A204.1 (cell line): Measurements from ENCODE around the gene NDUFS6.

Source experiments
- FAIRE-seq: peaks from 2 replicates; lab custom pipeline; 2012; peaks lifted over from hg19 to GRCh38; lab: Jason Lieb, UNC

Gene NDUFS6

DNA sequence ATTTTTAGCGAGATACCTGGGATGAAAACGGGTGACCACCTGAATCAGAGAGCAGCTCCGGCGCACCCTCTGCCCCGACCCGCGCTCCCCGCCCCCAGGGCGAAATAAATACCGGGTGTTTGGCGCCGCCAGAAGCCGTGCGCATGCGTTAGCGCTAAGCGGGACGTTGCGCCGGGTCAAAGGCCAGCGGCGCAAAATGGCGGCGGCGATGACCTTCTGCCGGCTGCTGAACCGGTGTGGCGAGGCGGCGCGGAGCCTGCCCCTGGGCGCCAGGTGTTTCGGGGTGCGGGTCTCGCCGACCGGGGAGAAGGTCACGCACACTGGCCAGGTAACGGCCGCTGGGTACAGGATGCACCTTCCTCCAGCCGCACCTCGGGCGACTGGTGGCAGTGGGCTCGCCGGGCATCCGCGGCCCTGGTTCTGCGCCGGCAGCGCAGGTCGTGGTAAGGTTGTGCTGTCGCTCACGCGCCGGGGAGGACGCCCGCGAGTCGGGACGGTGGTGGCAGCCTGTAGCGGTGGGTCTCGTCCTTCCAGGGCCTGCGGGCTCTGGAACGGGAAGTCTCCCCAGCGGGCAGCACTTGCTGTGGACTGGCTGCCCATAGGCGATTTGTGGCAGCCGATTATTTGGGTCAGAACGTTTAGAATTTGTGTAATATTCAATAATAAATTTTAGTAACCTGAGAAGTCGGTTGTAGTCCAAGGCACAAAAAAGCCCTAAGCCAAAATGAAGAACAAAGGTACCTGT is at the start of gene NDUFS6:
TSS of gene NDUFS6 (plus strand) at position 186 of the 745 bp plus-strand sequence. CDS start at position 197, 11 bp downstream.
- FAIRE-seq = no peak

DNA sequence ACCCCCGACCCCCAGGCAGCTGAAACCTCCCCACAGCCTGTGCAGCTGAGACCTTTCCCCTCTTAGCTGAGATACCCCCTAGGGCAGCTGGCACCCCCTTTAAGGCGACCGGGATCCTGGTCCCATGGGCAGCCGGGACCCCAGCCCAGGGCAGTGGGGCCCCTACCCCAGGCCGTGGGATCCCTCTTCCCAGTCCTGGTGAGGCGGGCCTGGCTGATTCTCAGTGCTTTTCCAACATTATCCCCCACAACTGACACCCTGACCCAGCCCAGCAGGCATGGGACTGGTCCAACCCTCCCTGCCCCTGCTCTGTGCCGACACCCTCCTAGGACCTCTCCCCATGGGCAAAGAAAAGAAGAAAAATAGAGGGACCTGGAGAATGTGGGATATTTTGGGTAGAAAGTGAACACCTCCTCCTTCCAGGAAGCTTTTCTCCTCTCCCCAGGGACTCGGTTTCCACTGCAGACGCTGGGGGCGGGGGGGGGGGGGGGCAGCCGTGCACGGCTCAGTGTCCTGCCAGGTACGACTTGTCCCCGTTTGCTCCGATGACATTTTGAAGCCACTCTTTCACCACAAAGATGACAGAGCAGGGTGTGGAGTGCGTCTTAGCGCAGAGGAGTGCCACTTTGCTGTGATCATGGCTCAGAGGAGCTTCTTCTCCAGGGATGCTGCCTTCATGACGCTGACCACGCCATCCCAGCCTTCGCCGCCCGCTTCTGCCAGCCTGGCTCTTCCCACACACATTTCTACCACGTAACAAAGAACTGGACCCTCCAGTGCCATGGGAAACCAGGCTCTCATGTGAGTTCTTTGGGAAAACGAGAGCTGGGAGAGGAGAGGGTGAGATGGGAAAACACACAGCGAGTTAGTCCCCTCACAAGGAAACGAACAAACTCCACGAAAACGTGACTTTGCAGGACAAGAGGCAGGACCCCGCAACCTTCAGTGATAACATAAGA is 49.1 kb upstream of the NDUFS6 start:
- FAIRE-seq = no peak

DNA sequence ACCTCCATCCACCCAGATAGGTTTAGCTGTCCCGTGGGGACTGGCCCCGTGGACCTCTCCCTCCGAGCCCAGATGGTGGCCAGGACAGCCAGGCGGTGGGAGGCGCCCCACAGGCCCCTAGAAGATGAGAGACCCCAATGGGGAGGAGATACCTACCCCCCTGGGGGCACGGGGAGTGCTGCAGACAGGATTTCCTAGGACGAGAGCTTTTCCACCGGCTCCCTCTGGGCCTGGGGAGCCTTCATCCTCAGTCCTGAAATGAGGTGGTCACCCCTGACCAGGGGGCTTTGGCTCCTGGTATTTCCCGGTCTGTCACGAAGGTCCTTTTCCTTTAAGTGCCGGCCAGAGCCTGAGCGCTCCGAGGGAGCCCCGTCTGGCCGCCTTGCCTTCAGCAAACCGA is 48.3 kb upstream of the NDUFS6 start:
- no peak for FAIRE-seq

DNA sequence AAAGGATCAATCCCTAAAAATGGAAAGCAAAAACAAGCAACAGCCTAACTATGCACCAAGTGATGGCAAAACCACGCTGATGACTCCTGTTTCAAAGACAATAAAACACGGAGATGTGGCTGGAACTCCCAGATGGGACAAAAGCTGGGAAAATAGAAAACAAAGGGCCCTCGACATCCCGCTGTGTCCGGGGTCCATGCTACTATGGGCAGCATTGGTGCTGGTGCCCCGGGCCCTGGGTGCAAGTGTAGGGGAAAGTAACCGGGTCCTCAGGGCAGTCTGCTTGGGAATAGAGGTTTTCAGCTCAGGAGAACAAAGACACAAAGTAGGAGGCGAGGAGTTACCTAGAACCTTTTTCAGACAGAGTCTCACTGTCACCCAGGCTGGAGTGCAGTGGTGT is 47.7 kb upstream of the NDUFS6 start:
- no peak for FAIRE-seq

DNA sequence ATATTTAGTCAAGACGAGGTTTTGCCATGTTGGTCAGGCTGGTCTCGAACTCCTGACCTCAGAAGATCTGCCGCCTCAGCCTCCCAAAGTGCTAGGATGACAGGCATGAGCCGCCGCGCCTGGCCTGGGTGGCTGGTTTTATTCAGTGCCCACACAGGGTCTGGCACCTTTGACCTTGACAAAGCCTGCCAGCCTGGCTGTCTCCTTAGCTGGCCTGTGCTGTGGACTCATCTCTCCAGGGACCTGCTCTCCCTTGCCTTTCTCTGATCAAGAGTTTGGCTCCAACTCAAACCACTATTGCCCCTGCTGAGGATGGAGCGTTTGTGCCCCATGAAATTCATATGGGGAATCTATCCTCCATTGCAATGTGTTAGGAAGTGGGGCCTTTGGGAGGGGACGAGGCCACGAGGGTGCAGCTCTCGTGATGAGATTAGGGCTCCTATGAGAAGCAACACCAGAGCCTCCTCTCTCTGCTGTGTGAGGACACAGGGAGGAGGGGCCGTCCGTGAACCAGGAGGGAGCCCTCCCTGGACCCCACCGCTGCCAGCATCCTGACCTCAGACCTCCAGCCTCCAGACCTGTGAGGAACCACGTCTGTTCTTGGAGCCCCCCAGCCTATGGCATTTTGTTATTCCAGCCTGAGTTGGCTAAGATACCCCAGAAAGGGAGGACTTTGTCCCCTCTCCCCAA is 46.5 kb upstream of the NDUFS6 start:
- no peak for FAIRE-seq

DNA sequence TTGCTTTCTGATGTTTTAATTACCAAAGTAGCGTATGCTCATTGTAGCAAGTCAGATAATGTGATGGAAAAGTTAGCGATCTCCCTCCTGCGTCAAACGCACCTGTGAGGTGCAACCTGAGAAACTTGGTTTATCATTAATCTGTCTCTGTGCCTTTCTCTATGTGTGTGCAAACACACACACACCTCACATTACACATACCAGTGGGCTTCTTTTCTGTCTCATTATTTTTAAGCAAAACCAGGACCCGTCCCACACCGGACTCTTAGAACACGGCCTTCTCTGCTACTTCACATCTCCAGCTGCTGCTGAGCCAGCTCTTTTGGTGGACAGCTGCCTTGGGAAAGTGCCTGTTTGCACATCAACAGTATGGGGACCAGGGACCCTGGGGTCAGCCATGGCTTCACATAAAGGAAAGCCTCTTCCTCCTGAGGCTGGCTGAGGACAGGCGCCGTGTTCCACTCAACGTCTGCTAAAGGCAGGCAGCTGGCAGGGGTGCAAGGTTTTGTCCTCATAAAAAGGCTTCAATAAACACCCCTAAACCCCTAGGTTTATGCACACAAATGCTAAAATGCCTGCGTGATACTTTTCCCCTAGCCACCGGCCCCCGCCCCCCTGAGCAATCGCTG is 45.8 kb upstream of the NDUFS6 start:
- no peak for FAIRE-seq

DNA sequence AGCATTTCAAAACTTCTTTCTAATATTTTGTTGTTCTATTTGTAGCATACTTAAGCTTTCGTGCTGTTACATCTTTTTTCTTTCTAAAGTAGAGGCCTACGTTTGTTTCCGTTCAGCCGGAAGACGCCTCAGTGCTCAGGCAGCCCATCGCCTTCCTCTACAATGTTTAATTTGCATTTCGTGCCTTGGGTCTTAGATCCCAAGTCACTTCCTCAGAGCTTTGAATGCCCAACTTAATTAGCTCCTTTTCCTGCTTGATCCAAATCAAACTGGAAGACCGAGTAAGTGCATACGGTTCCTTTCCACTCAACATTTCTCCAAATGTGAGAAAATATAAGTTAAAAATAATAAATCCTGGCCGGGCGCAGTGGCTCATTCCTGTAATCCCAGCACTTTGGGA is 44.7 kb upstream of the NDUFS6 start:
- FAIRE-seq = no peak

DNA sequence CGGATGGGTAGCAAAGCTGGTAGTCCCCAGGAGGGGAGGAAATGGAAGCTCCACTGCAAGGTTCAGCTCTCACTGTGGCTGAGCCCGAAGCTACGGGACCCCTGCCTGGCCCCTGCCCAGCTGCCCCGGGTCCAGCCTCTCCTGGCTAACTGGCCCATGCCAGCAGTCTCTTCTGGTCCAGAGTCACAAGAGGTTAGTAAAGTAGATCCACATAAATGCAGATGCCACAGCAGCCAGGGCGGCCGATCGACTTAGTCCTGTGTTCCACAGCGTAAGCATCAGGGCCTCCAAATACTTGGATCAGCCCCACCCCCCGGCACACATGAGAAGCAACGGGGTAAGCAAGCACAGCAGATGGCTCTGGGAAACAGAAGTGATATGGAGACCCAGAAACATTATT is 43.7 kb upstream of the NDUFS6 start:
- FAIRE-seq = no peak

DNA sequence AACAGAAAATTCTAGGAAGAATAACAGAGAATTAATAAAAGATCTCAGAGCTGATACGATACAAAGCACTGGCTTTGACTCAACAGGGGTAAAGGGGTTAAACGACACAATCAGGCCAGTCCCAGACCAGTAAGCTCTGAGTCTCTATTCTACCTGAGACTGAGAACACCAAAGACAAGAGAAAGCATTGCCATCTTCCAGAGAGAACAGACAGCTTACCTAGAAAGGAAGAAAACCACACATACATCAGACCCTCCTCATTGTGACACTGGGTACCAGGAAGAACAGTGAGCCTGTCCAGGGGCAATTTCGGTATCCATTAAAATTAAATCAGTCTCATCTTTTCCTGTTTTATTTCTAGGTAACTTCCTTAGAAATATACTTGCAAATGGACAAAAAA is 42.6 kb upstream of the NDUFS6 start:
- FAIRE-seq = no peak

DNA sequence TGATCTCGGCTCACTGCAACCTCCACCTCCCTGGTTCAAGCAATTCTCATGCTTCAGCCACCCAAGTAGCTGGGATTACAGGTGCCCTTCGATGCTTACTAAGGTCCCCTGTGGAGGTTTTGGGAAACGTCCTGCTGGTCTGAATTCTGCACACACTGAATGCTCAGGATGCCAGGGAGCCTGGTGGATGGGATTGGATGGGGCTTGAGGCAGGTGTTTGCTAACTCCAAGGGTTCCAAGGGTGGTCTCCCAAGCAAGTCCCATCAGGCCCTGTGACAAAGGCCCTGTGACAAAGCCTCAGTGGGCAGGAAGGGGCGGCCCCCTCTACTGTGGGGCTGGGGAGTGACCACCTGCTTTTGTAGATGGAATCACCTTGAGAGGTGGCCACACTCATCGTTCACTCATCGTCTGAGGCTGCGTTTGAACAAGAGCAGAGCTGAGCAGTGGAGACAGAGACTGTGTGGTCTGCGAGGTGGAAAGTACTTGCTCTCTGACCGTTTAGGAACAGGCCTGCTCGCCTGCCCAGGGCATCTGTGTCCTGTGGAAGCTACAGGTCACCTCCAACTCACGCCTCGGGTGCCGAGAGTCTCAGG is 41.7 kb upstream of the NDUFS6 start:
- no peak for FAIRE-seq

DNA sequence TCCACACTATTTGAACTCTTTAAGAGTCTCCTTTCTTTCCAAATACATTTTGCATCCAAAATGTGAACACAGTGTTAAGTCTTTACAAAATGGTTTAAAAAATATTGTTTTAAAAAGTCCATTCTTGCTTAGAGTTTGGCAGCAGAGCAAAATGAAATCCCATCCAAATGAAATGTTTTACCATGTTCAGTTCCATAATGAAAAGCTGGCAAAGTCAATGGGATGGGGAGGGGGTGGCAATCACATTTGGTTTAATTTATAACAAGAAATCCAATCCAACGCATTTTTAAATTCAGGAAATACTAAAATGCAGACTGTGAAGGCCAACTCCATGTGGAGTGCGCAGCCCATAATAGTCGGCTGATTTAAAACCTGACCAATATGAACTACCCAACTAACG is 41.0 kb upstream of the NDUFS6 start:
- FAIRE-seq = no peak

DNA sequence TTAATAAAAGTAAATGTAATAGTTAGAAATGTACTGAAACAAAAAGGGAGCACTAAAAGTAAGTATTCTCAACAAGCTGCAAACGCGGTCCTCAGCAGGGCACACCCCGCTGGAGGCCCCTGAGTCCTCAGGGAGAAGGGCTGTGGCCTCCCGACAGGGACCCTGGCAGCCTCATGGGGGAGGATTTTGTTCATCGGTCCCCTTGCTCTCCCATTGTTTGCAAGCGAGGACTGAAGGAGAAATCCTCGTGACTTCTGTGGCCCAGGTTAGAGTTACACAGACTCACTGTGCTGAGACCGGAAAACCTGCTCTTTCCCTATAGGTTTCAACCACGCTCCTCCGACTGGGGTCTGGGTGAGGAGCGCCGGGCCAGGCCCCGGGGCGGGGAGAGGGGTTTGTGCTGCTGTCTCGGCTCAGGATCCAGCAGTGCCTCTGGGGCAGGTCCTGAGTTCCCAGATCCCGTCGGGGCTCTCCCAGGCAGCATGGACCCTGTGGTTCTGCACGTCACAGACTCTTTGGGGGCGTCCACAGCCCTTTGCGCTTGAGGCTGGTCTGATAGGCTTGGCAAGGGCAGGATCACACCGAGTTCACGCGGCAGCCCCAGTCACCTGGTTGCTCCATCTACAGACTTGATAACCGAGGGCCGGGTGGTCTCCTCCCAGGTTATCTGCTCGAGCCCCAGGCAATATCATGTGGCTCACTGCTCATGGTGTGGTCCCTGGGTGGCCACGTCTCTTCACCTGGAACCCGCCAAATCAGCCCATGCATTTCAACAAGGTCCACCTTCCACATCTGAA is 40.4 kb upstream of the NDUFS6 start:
- FAIRE-seq = no peak

DNA sequence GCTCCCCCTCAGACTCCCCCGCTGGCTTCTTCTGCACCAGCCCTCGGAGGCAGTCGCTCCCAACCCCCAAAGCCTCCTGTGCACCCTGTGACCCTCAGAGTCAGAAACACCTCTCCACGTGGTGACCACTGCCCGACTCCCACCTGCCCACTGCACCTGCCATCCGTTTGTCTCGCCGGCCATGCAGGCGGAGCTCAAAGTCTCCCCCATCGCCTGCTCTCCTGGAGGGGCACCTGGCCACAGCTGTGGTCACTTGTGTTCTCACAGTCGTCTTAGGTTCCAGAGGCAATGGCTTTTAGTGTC is 39.8 kb upstream of the NDUFS6 start:
- FAIRE-seq = no peak

DNA sequence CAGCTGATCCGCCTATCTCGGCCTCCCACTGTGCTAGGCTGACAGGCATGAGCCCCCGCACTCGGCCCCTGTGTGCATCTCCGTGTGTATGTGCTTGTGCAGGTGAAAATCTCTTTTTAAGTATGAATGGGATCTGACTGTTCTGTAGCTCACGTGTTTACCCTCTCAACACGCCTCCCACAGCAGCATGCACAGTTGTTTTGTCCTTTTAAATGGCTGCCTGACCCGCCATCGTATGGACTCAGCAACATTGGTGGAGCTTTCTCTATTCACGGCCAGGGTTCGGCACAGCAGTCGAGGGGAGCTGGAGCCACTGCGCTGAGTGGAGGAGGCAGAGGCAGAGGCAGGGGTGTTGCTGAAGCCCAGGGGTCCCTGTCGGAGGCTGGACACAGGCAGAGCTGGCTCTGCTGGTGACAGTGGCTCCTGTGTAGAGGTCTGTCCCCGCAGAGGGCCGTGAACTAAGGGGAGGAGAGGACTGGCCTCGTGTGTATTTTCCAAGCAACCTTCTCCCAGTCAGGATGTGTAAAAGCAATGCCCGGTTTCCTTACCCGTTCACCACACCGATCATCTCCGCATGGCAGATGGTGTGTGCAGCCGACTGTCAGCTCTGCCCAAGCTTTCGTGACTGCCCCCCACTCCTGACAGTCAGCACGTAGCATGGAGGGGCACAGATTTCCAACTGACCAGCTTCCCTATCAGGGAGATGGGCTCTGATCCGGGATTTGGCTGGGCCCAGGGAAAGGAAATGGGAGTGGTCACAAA is 38.9 kb upstream of the NDUFS6 start:
- no peak for FAIRE-seq

DNA sequence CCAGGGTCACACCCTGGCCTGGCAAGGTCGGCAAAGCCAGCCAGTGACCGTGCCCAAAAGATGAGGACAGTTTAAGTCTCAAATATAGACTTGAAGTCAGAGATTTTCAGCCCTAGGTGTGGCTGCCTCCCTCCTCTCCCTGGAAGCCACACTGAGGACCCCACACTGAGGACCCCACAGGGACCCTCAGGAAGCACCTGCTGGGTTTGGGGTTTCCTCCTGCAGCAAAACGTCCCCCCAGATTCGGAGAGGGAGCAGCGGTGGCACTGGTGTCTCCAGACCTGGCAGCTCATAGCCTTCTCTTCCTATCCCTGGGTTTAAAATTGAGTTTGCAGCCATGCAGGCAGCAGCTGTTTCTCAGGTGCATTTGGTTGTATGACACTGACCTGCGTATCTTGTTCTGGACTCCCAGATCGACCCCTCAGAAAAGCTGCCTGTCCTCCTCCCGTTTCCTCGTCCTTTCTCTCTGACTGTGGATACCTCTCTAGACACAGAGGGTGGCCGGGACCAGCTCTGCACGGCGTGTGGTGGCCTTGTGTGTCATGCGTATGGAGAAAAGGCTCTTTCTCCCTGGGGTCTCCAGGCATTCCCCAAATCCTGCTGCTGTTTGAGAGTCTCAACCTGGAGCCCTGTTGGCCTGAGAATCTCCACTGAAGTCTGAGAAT is 38.2 kb upstream of the NDUFS6 start:
- no peak for FAIRE-seq

DNA sequence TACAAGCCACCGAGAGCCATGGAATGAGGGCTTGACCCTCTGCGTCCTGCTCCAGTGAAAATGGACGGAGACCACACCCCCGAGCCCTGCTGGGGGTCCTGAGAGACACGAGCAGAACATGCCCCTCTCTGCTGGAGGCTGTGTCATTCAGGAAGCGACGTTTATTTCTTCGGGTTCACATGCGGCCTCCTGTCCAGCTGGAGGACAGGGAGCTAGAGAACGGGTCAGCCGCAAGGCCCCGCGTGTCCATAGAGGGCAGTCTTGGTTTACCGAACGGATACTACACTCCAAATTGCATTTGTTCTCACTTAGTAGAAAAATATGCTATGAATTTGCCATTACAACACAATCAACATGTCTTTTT is 37.7 kb upstream of the NDUFS6 start:
- FAIRE-seq = peak; percentile 21

DNA sequence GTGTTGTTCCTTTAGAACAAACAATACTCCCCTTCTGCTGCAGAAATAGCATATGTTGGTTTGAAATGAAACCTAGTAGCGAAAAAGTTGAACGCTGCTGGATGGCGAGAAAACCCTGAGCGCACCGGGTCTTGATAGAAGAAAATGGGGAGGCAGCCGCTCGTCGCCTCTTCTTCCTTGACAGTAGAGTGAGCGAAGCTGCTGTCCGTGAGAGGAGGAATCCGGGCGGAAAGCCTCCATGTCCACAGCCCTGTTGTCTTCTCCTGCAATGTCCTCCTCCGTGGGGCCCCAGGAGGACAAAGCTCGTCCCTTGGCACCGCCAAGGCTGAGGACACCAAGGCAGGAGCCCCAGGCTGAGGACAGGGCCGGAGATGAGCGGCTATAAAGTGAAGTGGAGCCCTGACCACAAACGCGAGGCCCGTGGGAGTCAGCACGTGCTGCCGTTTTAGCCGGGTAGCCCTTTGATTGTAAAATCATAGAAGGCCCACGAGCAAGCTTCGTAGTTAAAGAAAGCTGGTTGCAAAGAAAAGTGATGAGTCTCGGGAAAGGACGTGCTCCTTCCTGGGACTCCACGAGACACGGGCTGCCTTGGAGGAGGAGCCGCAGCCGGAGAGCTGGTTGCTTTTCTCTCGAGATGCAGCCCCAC is 37.1 kb upstream of the NDUFS6 start:
- no peak for FAIRE-seq

DNA sequence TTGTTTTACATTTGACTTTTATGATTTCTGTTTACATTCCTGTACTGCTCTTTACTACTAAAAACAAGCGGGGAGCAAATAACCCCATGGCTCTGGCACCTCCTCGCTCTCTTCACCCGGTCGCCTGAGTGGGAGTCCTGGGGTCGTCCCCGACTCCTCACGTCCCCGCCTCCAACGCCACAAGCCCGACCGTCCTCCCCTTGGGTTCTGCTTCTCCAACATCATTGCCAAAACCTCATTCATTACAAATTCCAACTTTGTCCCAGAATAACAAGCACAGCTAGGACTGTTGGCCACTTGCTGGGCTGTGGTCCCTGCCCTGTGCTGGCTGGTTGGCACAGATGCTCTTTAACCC is 36.6 kb upstream of the NDUFS6 start:
- FAIRE-seq = no peak

DNA sequence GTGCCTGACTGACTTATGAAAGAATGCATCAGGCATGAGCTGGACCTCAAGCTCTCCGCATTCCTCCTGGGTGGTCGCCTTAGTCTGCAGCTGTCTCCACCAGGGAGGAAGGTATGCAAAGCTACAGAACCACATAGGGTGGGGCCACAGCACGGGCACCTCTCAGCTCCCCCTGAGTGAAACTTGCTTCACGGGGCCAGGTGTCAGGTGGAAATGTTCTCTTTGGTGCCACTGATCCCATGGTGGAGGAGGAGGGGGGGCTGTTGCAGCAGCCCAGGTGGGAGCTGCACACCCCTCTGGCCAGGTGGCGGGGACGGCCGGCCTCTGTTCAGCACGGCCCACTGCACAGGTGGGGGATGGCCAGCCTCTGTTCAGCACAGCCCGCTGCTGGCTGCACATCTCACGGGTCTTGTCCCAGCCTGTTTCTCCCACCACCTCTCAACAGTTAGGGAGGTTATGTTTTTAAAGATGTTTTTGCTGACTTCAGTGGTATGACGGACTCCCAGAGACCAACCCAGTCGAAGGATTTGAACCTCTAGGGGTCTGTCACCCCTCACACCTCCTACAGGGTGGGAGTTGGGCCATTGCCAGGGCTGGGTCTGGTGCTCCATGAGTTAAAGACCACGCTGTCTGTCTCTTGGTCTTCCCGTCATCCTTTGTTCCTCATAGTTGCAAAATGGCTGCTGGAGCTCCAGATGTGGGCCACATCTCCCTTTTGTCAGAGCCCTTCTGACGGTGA is 35.9 kb upstream of the NDUFS6 start:
- FAIRE-seq = no peak
